ENCODE data around the gene WWC2. TPM values are rescaled to one million over a fixed set of nuclear protein-coding genes. Genes with fewer than 3 reads are reported as not detected.
"Not testable (repeated sequence)": the region's sequence is repeated elsewhere in the genome, so short reads cannot be mapped to it uniquely, and the experiment has no call there.

Gene WWC2
- total RNA-seq, 1 experiment from 2014 or later, result 80.3 TPM

DNA sequence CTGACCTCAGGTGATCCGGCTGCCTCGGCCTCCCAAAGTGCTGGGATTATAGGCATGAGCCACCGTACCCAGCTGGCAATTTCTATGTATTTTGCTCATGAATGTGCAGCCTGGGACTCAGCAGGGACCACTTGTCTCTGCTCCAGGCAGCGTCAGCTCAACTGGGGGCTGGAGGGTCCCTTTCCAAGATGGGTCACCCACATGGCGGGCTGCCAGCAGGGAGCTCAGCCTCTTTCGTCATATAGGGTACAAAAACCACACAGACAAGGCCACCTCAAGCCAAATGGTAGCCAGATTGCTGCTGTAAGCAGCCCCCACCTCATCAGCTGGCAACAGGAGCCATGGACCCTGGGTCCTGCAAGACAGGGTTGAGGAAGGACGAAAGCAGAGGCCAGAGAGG lies 225.6 kb downstream of the WWC2 start:
- DNase-seq (ENCODE audit: low read depth, low spot score) (no peak), ATAC-seq (no peak)
- ChIA-PET POLR2A (no interaction called here), CTCF (no interaction called here)
- Histone ChIP-seq H3K36me3 (ENCODE audit: control insufficient read depth, insufficient read depth, low read length) (no peaks in the 10 kb centered on the region), H3K4me3 (ENCODE audit: low read depth in 2 of 2, low read length in 2 of 2) (no peak overlapping the region), H3K27ac (ENCODE audit: low read length) (no peak overlapping the region), H3K27me3 (ENCODE audit: control insufficient read depth, insufficient read depth, low read length) (no peaks in the 10 kb centered on the region), H3K4me1 (ENCODE audit: control insufficient read depth, insufficient read depth, low read length) (0 out of 2 replicates have a peak, but pooled peaks cover 3% of the 10 kb centered on the region), H3K9me3 (ENCODE audit: control insufficient read depth, insufficient read depth, low read depth, low read length) (no peaks in the 10 kb centered on the region)
- intact Hi-C loops (cut with micrococcal nuclease; ENCODE audit: unreplicated experiment) (no loop called here), in situ Hi-C loops (cut with HindIII; ENCODE audit: low pct_unique_long_range_greater_than_20kb, low sequenced_read_pairs) (no loop called here)
- no TSS peak for BruUV-seq (replicated peaks)
- TF ChIP-seq TCF7L2 (IDR thresholded peaks at IDR 0.05; ENCODE audit: low read depth, low read length), result no peak
- TF ChIP-seq, protein P1, sequence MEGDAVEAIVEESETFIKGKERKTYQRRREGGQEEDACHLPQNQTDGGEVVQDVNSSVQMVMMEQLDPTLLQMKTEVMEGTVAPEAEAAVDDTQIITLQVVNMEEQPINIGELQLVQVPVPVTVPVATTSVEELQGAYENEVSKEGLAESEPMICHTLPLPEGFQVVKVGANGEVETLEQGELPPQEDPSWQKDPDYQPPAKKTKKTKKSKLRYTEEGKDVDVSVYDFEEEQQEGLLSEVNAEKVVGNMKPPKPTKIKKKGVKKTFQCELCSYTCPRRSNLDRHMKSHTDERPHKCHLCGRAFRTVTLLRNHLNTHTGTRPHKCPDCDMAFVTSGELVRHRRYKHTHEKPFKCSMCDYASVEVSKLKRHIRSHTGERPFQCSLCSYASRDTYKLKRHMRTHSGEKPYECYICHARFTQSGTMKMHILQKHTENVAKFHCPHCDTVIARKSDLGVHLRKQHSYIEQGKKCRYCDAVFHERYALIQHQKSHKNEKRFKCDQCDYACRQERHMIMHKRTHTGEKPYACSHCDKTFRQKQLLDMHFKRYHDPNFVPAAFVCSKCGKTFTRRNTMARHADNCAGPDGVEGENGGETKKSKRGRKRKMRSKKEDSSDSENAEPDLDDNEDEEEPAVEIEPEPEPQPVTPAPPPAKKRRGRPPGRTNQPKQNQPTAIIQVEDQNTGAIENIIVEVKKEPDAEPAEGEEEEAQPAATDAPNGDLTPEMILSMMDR (IDR thresholded peaks at IDR 0.05), result no peak
- TF ChIP-seq SIN3A (IDR thresholded peaks at IDR 0.05; ENCODE audit: borderline replicate concordance, insufficient read depth, low read depth, low read length), result no peak
- TF ChIP-seq, protein P2, sequence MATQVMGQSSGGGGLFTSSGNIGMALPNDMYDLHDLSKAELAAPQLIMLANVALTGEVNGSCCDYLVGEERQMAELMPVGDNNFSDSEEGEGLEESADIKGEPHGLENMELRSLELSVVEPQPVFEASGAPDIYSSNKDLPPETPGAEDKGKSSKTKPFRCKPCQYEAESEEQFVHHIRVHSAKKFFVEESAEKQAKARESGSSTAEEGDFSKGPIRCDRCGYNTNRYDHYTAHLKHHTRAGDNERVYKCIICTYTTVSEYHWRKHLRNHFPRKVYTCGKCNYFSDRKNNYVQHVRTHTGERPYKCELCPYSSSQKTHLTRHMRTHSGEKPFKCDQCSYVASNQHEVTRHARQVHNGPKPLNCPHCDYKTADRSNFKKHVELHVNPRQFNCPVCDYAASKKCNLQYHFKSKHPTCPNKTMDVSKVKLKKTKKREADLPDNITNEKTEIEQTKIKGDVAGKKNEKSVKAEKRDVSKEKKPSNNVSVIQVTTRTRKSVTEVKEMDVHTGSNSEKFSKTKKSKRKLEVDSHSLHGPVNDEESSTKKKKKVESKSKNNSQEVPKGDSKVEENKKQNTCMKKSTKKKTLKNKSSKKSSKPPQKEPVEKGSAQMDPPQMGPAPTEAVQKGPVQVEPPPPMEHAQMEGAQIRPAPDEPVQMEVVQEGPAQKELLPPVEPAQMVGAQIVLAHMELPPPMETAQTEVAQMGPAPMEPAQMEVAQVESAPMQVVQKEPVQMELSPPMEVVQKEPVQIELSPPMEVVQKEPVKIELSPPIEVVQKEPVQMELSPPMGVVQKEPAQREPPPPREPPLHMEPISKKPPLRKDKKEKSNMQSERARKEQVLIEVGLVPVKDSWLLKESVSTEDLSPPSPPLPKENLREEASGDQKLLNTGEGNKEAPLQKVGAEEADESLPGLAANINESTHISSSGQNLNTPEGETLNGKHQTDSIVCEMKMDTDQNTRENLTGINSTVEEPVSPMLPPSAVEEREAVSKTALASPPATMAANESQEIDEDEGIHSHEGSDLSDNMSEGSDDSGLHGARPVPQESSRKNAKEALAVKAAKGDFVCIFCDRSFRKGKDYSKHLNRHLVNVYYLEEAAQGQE (IDR thresholded peaks at IDR 0.05; ENCODE audit: insufficient read depth in 1 of 2, low read depth in 2 of 2, low read length in 1 of 2), result no peak
- TF ChIP-seq POLR2AphosphoS5 (IDR thresholded peaks at IDR 0.05; ENCODE audit: low read depth, low read length), result no peak

DNA sequence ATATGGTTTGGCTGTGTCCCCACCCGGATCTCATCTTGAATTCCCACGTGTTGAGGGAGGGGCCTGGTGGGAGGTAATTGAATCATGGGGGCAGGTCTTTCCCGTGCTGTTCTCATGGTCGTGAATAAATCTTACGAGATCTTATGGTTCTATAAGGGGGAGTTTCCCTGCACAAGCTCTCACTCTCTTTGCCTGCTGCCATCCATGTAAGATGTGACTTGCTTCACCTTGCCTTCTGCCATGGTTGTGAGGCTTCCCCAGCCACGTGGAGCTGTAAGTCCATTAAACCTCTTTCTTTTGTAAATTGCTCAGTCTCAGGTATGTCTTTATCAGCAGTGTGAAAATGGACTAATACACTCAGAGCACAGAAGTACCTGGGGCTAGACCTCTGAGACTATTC lies 227.3 kb downstream of the WWC2 start:
- H3K27me3 ChIP-seq (ENCODE audit: control insufficient read depth, insufficient read depth, low read length); BruUV-seq (replicated peaks); ATAC-seq; H3K36me3 ChIP-seq (ENCODE audit: control insufficient read depth, insufficient read depth, low read length); POLR2A ChIA-PET; H3K4me3 ChIP-seq (ENCODE audit: low read depth in 2 of 2, low read length in 2 of 2); intact Hi-C loops (cut with micrococcal nuclease; ENCODE audit: unreplicated experiment); in situ Hi-C loops (cut with HindIII; ENCODE audit: low pct_unique_long_range_greater_than_20kb, low sequenced_read_pairs); H3K27ac ChIP-seq (ENCODE audit: low read length); DNase-seq (ENCODE audit: low read depth, low spot score); CTCF ChIA-PET; H3K4me1 ChIP-seq (ENCODE audit: control insufficient read depth, insufficient read depth, low read length); H3K9me3 ChIP-seq (ENCODE audit: control insufficient read depth, insufficient read depth, low read depth, low read length): not testable (repeated sequence)

DNA sequence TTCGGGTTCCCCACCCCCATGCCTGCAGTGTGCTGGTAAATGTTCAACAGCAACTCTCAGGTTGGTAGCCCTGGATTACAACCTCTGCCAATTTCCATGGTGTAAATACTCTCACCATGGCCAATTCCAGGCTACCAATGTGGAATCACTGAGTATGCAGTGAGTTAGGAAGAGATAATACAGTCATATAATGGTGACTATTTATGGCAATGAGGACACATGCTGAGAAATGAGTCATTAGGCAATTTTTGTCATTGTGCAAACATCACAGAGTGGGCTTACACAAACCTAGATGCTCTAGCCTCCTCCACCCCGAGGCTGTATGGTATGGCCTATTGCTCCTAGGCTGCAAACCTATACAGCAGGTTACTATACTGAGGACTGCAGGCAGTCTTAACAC lies 227.8 kb downstream of the WWC2 start:
- DNase-seq (ENCODE audit: low read depth, low spot score) (no peak), ATAC-seq (peak; percentile 70)
- POLR2A ChIA-PET, result interaction anchor here (0.6 to 0.7 kb wide), 2 partner anchors 13 to 101 kb away, joined by 10 to 12 read pairs; no protein-coding TSS in a partner anchor
- H3K4me3 ChIP-seq (ENCODE audit: low read depth in 2 of 2, low read length in 2 of 2), result no peak overlapping the region
- TF ChIP-seq SIN3A (IDR thresholded peaks at IDR 0.05; ENCODE audit: borderline replicate concordance, insufficient read depth, low read depth, low read length) (no peak), TCF7L2 (IDR thresholded peaks at IDR 0.05; ENCODE audit: low read depth, low read length) (no peak), POLR2AphosphoS5 (IDR thresholded peaks at IDR 0.05; ENCODE audit: low read depth, low read length) (no peak)
- TF ChIP-seq, protein P1 (IDR thresholded peaks at IDR 0.05), result no peak
- TF ChIP-seq, protein P2 (IDR thresholded peaks at IDR 0.05; ENCODE audit: insufficient read depth in 1 of 2, low read depth in 2 of 2, low read length in 1 of 2), result no peak
- in situ Hi-C loops (cut with HindIII; ENCODE audit: low pct_unique_long_range_greater_than_20kb, low sequenced_read_pairs), result no loop called here
- no peak overlapping the region for H3K27ac ChIP-seq (ENCODE audit: low read length)
- no peaks in the 10 kb centered on the region for H3K27me3 ChIP-seq (ENCODE audit: control insufficient read depth, insufficient read depth, low read length)
- H3K4me1 ChIP-seq (ENCODE audit: control insufficient read depth, insufficient read depth, low read length), result 0 out of 2 replicates have a peak, but pooled peaks cover 3% of the 10 kb centered on the region
- intact Hi-C loops (cut with micrococcal nuclease; ENCODE audit: unreplicated experiment), result no loop called here
- H3K36me3 ChIP-seq (ENCODE audit: control insufficient read depth, insufficient read depth, low read length), result no peaks in the 10 kb centered on the region
- CTCF ChIA-PET, result no interaction called here
- H3K9me3 ChIP-seq (ENCODE audit: control insufficient read depth, insufficient read depth, low read depth, low read length), result no peaks in the 10 kb centered on the region
- no TSS peak for BruUV-seq (replicated peaks)
